Measurements from ENCODE around the gene SHH.

SHH gene

DNA sequence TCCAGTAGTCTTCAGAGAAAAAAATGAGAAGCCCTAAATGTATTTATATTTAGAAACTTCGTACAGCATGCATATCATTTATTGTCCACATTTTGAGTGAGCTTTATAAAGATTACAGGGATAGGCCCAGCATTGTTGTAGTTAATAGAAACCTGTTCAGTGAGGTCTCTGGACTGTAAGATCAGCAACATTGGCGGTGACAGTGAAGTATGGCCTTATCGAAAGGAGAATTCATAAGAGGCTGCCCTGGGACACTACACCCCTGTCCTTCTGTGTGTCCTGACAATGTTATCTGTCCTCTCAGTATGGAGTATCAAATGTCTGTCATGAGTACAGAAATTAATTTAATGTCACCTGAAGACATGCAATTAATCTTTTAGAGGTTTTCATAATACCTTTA lies 57.2 kb downstream of the SHH start:
- no peak for TF ChIP-seq CTCF (IDR thresholded peaks at IDR 0.05; ENCODE audit: control insufficient read depth, insufficient read depth, low read depth, low read length, missing control alignments)
- DNase-seq (ENCODE audit: low read depth) = no peak
- no peak overlapping the region for H3K4me3 ChIP-seq (ENCODE audit: control insufficient read depth, low read depth, low read length)

- DNase-seq (ENCODE audit: low read depth) = no peak
- TF ChIP-seq CTCF (IDR thresholded peaks at IDR 0.05; ENCODE audit: control insufficient read depth, insufficient read depth, low read depth, low read length, missing control alignments) = no peak
- H3K4me3 ChIP-seq (ENCODE audit: control insufficient read depth, low read depth, low read length) = no peak overlapping the region
Observed at GRCh38 chr7:155754165-155754564, 58.1 kb downstream of the SHH start.

GRCh38 chr7:155753446-155753965 lies 58.8 kb downstream of the SHH start:
- H3K4me3 ChIP-seq (ENCODE audit: control insufficient read depth, low read depth, low read length) = no peak overlapping the region
- TF ChIP-seq CTCF (IDR thresholded peaks at IDR 0.05; ENCODE audit: control insufficient read depth, insufficient read depth, low read depth, low read length, missing control alignments) = no peak

GRCh38 chr7:155752756-155753445 lies 59.4 kb downstream of the SHH start:
- DNase-seq (ENCODE audit: low read depth) = no peak
- no peak for TF ChIP-seq CTCF (IDR thresholded peaks at IDR 0.05; ENCODE audit: control insufficient read depth, insufficient read depth, low read depth, low read length, missing control alignments)
- H3K4me3 ChIP-seq (ENCODE audit: control insufficient read depth, low read depth, low read length) = no peak overlapping the region

More at GRCh38 chr7:155753446-155753965, 58.8 kb downstream of the SHH start:
- DNase-seq (ENCODE audit: low read depth) = no peak

- DNase-seq (ENCODE audit: low read depth) = no peak
- TF ChIP-seq CTCF (IDR thresholded peaks at IDR 0.05; ENCODE audit: control insufficient read depth, insufficient read depth, low read depth, low read length, missing control alignments) = no peak
- H3K4me3 ChIP-seq (ENCODE audit: control insufficient read depth, low read depth, low read length) = no peak overlapping the region
Observed at GRCh38 chr7:155751409-155751808, 60.9 kb downstream of the SHH start.

DNA sequence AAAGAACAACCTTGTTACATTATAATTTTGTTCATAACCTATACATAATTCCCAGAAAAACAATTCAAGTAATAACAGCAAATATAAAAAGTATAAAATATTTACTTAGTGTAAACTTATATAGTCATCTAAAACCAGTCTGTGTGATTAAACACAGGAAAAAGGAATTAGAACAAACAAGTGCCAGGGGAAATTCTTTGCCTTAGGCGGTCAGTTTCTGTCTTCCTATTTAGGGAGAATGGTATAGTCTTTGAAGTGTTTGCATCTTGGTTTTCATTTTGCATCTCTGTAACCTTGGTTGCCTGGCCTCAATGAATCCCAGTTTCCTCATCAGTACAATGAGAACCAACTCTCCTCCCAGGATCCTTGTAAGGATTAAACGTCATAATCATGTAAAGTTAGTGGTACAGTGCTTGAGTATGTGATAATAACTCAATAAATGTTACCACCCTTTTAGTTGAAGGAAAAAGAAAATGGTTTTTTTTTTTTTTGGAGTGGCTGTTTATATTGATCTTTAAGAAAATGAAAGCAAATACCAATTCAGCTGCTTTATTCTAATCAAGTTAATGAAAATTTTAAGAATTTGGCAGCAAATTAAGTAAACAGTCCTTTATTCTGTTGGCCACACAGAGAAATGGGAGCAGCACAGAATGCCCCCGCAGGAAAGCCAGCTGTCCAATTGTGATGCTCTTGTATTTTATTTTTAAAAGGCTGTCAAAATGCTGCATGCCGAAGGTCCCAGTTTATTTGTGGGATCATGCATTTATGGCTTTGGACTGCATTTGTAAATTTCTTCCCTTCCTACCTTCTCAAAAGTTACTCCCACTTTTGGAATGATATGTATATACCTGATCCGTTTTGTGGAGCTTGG lies 61.8 kb downstream of the SHH start:
- no peak for TF ChIP-seq CTCF (IDR thresholded peaks at IDR 0.05; ENCODE audit: control insufficient read depth, insufficient read depth, low read depth, low read length, missing control alignments)
- H3K4me3 ChIP-seq (ENCODE audit: control insufficient read depth, low read depth, low read length) = no peak overlapping the region
- DNase-seq (ENCODE audit: low read depth) = no peak

Data from AG09309 (cell line).